ENCODE data around the gene HLA-F.
A peak's percentile ranks its signal among the peaks of the same experiment; 100 is the strongest.

Gene HLA-F

GRCh38 chr6:29724937-29725869, 2.0 kb downstream of the HLA-F start:
- no peak for DNase-seq

GRCh38 chr6:29726001-29726400, 2.8 kb downstream of the HLA-F start:
- peak; percentile 37 for DNase-seq

GRCh38 chr6:29726571-29727194, 3.4 kb downstream of the HLA-F start:
- peak; percentile 44 for DNase-seq

GRCh38 chr6:29727637-29728036, 4.4 kb downstream of the HLA-F start:
- no peak for DNase-seq

GRCh38 chr6:29728173-29728874, 5.1 kb downstream of the HLA-F start:
- peak; percentile 34 for DNase-seq

GRCh38 chr6:29728875-29729270, 5.6 kb downstream of the HLA-F start:
- DNase-seq, result peak; percentile 41

- DNase-seq, result peak; percentile 34
Observed at GRCh38 chr6:29729774-29730328, 6.6 kb downstream of the HLA-F start.

- DNase-seq, result peak; percentile 39
Observed at GRCh38 chr6:29730575-29731126, 7.4 kb downstream of the HLA-F start.

GRCh38 chr6:29731281-29731680, 8.0 kb downstream of the HLA-F start:
- DNase-seq, result no peak

- DNase-seq, result no peak
Observed at GRCh38 chr6:29733057-29733456, 9.8 kb downstream of the HLA-F start.

- no peak for DNase-seq
Observed at GRCh38 chr6:29734046-29735018, 11.1 kb downstream of the HLA-F start.

GRCh38 chr6:29736563-29736962, 13.3 kb downstream of the HLA-F start:
- DNase-seq, result no peak

- peak; percentile 81 for DNase-seq
Observed at GRCh38 chr6:29737707-29738630, 14.7 kb downstream of the HLA-F start.

GRCh38 chr6:29739136-29739881, 16.1 kb downstream of the HLA-F start:
- DNase-seq, result no peak

GRCh38 chr6:29739882-29740261, 16.6 kb downstream of the HLA-F start:
- DNase-seq, result no peak

- no peak for DNase-seq
Observed at GRCh38 chr6:29741592-29741991, 18.4 kb downstream of the HLA-F start.

- DNase-seq, result no peak
Observed at GRCh38 chr6:29742127-29742526, 18.9 kb downstream of the HLA-F start.

- DNase-seq, result no peak
Observed at GRCh38 chr6:29743025-29743424, 19.8 kb downstream of the HLA-F start.

GRCh38 chr6:29743568-29743967, 20.3 kb downstream of the HLA-F start:
- DNase-seq, result no peak

GRCh38 chr6:29744131-29744530, 20.9 kb downstream of the HLA-F start:
- no peak for DNase-seq

Data from CD4-positive, alpha-beta T cell treated with Interleukin-10 for 1 hour (primary cell).